GM21529 (cell line): ENCODE data around the gene C14orf180.
"Not testable (repeated sequence)": the region's sequence is repeated elsewhere in the genome, so short reads cannot be mapped to it uniquely, and the experiment has no call there.

Experiments used
- ATAC-seq: cut with Tn5 transposase; IDR thresholded peaks from one replicate; pipeline ENCODE4 v1.9.1; 2021; ENCODE audit not compliant: unreplicated experiment

The C14orf180 gene

DNA sequence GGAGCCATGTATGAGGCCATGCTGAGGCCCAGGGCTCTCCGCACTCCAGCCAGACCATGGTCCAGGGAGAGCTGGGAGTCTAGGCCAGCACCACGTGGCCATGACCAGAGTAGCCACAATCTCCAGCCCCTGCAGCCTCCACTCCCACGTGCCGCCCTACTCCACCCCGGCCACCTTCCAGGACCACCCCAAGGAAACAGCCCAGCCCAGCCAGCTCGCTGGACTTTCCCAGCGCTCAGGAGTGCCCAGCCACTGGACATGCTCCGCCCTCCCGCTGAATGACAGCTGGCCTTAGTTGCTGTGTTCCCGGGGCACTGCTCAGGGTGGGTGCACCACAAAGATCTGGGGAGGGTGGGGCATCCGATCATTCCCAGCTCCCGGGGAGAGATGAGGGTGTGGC lies 2.1 kb upstream of the C14orf180 start:
- no peak for ATAC-seq

DNA sequence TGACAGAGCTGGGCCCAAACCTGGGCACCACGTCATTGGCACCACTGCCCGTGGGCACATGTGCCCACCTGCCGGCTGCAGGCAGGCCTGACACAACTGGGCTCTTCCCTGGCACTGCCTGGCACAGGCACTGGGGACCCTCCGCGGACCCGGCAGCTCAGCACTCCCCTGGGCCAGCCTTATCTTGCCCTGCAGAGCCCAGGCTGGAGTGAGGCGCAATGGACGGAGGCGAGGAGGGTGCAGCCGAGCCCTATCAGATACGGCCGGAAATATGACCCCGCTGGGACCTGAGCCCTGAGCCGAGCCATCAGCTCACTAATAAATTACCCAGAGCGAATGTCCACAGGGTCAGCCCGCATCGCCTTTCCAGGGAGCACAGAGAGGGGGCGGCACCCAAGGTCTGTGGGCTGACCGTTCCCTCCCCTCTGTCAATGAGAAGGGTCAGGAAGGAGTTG lies 1.7 kb upstream of the C14orf180 start:
- no peak for ATAC-seq

DNA sequence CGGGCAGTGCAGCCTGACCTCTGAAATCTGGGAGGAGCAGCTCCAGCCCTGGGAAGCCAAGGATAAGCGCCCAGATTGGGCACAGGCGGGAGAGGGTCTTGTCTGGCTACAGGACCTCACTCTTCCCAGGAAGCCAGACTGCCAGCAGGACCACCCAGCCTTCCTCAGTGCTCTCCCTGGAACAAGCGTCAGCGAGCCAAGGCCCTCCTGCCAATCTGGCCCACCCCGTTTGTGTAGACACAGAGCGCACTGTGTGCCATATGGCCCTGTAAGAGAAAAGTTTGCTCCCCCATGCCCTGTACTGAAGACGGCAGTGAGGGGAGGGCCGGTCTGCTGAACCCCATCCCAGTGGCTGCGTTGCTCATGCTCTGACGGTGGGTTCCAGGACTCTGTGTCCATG lies 1.2 kb upstream of the C14orf180 start:
- no peak for ATAC-seq

DNA sequence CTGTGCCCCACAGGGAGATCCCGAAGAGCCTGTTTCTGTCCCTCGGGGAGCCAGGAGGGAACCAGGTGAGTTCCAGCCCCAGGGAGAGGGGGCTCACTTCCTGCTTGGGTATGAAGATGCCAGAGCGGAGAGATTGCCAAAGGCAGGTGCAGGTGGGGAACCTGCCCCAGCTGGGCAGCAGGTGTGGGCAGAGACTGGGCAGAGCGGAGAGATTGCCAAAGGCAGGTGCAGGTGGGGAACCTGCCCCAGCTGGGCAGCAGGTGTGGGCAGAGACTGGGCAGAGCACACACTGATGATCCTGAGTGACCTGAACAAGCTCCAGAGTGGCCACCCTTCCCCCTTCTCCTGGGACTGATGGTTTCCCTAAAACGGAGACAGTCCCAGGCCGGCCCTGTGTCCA lies 375 bp downstream of the C14orf180 start:
- ATAC-seq, result not testable (repeated sequence)

DNA sequence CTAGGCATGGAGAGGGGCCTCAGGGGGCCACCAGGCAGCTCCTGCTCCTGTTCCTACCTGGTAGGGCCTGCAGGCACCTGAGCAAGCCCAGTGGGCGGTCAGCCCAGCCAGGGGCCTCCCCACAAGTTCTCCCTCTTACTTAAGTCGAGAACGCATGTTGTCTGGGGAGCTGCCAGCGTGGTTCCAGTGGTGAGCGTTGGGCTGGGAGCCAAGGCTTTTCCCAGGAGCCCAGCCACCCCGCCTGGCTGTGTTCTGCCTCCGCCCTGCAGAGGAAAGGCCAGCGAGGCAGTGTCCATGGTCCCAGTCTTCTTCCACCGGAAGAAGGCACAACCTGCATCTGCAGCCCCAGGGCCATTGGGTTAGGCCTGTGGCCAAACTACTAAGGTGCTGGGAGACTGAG lies 1.4 kb downstream of the C14orf180 start:
- no peak for ATAC-seq

DNA sequence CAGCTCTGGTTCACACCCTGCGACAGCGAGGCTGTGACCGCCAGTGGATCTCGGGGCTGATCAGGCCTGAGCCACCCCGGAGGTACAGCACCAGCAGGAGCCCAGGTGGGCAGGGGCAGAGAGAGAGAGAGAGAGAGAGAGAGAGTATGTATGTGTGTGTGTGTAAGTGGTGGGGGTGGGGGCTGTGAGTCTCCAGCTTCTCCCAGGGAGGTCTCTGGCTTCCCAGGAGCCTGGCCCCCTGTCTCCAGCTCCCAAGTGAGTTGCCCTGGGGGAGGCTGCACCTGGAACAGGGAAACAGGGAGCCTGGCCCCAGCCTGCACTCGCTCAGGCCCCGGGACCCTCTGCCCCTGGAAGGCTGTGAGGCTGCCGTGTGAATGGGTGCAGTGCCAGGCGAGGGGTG lies 2.0 kb downstream of the C14orf180 start:
- no peak for ATAC-seq

DNA sequence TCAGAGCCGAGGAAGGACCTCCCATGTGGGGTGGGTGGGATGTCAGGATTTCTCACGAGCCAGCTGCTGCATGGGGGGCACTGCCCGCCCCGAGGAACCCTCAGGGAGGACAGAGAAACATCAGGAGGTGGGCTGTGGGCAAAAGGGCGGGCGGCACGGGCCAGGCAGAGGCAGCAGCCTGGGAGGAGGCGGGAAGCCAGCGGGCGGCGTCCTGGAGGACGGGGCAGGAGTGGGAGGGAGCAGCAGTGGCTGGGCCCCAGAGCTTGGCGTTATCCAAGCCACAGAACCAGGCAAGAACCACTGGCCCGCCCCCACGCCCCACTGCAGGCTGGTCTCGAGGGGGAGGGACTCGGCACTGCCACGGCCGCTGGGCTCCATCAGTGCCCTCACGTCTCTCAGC lies 2.4 kb downstream of the C14orf180 start:
- no peak for ATAC-seq

DNA sequence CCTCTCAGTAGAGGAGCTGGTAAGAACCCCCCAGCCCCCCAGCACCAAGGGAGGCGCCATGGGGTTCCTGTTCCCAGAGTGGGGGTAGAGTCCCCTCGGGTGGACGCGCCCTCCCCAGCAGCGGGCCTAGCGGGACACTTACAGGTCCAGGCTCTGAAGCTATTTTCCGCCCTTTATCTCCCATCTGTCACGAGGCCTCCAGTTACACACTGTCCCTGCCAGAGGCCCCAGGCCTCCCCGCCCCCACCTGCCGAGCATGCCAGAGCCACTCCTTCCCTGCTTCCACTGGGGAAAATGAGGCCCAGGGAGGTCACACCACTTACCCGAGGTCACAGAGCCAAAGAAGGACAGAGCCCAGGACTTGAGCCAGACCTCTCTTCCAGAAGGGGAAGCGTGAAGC lies 3.1 kb downstream of the C14orf180 start:
- ATAC-seq, result no peak

DNA sequence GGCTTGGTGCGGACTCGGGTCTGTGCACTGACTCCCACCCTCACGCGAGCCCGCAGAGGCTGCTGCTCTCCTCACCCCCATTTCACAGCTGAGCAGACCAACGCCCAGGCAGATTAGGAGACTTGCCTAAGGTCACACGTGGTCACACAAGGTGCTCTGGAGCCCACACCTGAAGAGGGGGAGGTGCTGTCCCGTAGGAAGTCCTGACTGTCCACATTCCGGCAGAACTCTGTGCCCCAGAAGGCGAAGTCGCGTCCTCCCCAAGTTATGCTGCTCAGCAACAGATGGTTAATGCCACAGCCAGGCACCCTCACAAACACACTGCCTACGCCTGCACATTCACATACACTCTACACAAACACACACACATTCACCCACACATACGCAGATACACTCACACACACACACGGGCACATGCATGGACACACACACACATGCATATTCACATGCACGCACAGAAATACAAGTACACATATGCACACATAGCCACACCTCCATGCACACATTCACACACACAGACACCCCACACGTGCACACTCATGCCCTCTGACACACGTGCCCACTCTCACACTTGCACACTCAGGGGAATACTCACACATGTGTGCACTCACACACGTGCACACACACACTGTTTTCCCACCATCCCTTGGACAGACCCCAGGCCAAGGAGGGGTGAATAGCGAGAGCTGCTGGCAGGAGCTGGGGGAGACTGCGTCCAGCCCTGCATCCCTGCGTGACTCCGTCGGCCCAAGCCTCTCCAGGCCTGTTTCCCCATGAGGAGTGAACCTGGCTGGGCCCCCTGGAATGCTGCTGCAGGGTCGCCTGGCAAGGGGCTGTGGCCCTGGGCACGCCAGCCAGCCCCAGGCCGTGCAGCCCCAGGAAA lies 4.1 kb downstream of the C14orf180 start:
- ATAC-seq, result no peak

DNA sequence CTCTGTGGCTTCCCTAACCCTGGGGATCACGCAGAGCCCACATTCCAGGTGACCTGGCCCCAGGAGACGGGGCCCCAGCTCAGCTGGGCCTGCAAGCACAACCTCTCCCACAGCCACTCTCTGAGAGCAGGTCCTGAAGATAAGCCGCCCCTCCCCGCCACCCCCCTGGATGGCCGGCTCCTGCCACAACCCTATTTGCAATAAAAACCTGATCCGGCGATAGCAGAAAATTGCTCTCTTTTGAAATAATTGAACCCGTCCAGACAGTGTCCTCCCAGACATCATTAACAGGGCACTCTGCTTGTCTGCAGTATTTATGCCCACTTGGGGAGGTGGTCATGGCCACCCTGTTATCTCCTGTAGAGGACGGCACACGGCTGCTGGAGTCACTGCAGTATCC lies 5.0 kb downstream of the C14orf180 start:
- no peak for ATAC-seq

DNA sequence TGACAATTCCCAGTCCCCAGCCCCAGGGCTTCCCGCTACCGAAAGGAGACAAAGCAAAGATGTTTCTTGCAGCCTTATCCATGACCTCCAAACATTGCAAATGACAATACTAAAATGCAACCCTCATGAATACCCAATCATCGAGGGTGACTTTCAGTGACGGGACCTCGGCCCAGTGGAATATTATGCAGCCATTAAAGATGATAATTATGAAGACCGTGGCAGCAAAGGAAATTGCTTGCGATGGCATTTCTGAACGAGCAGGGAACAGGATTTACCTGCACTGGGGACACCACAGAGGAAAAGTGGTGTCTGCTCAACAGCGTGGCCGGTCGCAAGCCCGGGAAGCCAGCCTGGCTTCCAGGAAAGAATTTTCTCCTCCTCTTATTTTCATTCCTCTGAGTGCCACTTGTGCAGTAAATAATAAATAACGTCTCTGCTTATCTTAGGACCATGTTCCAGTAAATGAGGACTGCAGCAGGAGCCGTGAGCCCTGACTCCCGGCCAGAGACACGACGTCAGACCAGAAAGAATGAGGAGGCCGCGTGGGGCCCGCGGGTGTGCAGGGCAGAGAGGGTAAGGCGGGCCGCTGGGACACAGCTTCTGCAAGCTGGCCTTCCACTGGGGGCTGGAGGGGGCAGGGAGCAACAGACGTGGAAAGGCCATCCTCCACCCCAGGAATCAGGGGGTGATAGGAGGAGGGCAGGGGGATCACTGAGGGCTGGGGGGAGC lies 6.6 kb downstream of the C14orf180 start:
- ATAC-seq, result no peak

DNA sequence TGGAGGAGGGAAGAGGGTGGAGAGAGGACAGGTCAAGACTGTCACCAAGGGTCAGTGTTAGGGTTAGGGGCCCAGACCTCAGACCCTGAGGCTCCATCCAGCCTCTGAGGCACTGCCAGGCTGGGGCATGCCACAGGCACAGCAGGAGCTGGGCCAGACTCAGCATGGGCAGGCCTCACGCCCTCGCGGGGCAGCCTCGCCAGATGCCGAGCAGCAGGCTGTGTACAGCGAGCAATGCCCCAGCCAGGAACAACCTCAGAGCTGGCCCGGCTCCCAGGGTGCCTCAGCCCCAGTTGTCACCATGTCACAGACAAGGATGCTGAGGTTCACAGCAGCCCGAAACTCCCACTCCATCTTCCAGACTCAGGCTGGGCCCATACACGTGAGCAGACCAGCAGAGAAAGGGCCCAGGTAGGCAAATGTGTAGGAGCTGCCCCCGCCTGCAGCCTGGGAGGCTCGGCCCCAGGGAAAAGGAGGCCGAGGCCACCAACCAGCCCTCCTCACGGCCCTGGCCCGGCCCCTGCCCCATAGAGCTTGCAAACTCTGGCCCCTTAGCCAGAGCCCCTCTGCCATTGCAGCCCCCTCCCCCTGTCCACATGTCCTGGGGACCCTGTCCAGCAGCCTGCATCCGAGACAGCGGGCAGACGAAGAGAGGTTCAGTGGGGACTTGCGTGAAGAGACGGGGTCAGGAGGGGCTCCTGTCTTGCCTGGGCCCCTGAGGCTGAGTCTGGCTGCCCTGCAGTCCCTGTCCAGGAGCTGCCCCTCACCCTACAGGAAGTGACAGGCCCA lies 7.5 kb downstream of the C14orf180 start:
- no peak for ATAC-seq

DNA sequence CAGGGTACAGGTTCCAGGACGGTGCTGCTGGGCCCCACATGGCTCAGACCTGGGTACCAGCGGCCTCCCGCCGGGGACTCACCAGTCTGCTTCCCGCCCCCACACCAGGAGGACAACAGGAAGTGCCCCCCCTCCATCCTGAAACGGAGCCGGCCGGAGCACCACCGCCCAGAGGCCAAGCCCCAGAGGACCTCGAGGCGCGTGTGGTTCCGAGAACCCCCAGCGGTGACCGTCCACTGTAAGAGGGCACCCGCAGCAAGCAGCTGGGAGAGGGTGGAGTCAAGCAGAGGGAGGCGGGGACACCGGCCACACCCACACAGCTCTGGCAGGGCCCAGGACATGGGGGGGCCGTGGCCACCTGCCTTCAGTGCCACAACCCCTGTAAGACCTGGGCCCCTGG lies 8.1 kb downstream of the C14orf180 start:
- ATAC-seq, result no peak

DNA sequence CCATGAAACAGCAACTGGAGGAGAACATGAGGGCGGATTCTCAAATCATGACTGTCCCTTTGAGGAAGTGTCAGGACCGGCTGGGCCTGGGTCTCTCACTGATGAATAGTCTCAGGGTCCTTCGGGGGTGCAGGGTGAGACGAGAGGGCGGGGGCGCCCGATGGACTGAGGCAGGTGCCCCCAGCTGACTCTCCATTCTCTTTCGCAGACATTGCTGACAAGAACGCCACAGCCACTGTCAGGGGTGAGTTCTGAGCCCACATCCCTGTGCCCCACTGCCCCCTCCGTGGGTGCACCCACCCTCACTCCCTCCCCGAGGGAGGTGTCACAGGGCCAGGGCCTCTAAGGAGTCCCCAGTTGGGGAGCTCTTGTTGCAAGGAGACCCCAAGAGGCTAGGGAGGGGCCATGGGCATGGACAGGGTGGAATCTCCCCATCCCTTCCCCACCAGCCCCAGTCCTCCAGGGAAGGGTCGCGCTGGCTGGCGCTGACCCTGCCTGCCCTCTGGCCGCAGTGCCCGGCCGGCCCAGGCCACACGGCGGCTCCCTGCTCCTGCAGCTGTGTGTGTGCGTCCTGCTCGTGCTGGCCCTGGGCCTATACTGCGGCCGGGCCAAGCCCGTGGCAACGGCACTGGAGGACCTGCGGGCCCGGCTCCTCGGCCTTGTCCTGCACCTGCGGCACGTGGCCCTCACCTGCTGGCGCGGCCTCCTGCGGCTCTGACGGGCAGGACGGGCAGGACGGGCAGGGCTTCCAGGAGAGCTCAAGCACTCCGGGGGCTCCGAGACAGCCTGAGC lies 8.7 kb downstream of the C14orf180 start:
- no peak for ATAC-seq

DNA sequence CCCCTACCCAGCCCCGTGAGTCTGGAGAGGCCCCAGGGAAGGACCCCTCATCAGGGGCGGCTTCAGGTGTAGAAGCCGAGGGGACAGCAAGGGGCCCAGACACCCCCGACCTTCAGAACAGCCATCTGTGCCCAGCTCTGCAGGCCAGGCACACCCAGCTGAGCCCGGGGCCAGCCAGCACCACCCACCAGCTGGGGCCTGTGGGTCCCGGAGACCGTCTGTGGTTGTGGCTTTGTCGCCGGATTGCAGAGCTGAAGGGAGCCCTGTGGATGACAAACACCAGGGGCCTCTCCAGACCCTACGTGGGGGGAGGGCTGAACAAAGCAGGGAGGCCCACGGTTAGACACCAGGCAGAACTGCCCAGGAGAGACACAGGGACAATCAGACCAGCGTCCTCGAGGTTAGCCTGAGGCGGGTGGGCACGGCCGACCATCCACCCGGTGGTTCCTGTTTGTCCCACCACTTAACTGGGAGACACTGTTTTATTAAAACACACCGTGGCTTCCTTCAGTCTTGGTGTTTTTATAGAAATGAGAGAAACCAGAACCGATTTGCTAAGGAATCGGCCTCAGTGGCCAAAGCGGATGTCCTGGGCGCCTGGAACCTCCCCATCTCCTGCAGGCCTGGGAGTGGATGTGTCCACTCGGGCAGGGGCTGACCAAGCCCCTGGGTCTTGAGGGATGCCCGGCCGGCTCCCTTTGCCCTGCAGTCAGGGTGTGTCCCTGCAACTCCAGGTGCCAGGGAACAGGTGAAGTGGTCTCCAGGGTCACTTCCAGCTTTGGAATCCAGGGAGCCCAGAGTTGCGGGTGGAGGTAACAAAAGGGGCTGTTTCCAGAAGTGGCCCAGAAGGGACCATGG lies 10.0 kb downstream of the C14orf180 start:
- no peak for ATAC-seq

DNA sequence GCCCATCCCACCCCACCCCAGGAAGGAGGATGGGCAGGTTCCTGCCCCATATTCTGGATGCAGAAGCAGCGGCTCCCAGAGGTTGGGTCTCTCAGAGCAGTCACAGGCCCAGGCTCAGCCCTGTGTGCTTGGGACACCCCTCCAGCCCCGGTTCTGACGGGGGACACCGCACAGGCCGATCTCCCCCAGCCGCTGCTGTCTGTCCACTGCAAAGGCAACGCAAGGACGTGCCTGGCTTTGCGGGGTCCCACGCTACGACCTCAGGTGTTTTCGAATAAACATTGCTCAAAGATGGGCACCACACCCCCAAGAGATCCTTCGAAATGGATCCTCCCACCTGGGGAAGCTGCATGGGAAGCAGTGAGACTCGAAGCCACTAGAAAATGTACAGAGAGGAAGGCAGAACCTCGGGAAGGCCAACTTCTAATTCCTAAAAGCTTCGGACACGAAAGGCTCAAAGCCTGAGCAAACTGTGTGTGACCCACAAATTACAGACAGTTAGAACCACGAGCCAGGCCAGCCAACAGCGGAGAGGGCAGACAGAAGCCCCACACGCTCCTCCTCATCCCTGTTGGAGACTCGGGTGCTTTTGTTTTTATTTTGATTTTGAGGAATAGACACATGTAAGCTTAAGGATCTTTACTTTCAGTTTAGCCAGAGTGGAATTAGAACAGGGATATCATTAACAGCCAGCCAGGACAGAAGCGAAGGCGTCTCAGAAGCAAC lies 10.8 kb downstream of the C14orf180 start:
- no peak for ATAC-seq

DNA sequence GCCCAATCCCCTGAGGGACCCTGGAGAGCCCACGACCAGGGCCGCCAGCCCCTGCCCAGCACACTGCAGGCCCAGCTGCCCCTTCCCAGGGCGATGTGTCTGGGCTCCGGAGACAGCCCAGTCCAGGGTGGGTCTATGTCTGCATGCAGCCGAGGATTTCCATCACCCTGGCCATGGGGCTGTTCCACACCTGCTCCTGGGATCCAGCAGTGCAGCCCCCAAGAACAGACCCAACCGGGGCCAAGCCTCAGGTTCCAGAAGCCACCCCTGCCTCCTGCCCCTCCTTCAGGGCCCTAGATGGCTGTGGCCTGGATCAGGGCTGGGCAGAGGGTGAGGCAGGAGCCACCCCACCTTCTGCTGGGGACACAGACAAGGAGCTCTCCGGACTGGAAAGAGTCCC lies 11.5 kb downstream of the C14orf180 start:
- no peak for ATAC-seq

DNA sequence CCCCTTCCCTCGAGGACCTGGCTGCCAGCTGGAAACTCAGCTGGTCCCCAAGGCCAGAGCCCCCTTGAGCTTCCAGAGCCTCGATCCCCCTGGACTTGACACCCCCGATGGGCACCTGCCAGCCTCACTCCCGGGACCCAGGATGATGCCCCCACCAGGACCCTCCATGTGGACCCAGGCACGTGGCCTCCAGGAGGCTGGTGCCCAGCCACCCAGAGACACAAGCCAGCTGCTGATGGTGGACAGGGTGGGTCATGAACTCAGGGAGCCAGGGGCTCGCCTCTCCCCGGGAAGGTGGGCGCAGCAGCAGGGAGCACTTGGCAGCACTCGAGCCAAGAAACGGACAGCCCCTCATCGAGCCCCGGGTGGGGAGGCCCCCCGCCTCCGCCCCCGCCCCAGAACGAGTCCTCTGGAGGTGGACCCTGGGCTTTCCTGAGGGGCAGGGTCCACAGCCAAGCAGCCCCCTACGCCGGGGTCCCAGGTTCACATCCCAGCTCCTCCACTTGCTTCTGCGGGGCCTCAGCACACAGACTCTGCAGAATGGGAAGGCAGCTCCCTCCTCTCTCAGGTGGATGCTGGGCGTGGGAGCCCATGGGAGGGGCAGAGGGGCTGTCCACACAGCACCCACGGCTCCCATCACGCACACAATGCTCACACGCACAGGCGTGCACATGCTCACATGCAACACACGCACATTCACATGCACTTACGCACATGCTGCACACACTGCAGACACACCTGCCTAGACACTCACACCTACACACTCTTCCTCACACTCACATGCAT lies 12.1 kb downstream of the C14orf180 start:
- ATAC-seq, result no peak
